PFSK-1 (cell line): ENCODE results near the gene ST7.

Experiments
- FOXP2 ChIP-seq: optimal IDR thresholded peaks from 2 replicates; pipeline ENCODE3; 2011; ENCODE audit warnings: borderline replicate concordance, control low read depth, inconsistent platforms; ENCODE audit not compliant: insufficient read depth; ENCODE audit errors: extremely low read length, extremely low read depth
- POLR2AphosphoS5 ChIP-seq: IDR thresholded peaks from 2 replicates; pipeline ENCODE4 v1.6.1; 2012; ENCODE audit warnings: low read depth, mild to moderate bottlenecking, control low read depth, low read length, moderate library complexity
- SIN3A ChIP-seq: IDR thresholded peaks from 2 replicates; pipeline ENCODE4 v1.6.1; 2012; ENCODE audit warnings: mild to moderate bottlenecking, low read length, moderate library complexity, borderline replicate concordance; ENCODE audit not compliant: insufficient read depth
- TAF1 ChIP-seq: IDR thresholded peaks from 2 replicates; pipeline ENCODE4 v1.6.1; 2012; ENCODE audit warnings: low read length, control low read depth, borderline replicate concordance; ENCODE audit not compliant: insufficient read depth
- TF ChIP-seq, protein P1 (sequence below), 2 experiments: IDR thresholded peaks; 2 replicates each; pipeline versions ENCODE4 v1.6.1 to v1.8.0; 2011 to 2012; ENCODE audit warnings: low read depth in 2 of 2, low read length in 2 of 2, control low read depth in 1 of 2, inconsistent platforms in 1 of 2, mild to moderate bottlenecking in 1 of 2, moderate library complexity in 1 of 2; ENCODE audit not compliant: insufficient read depth in 1 of 2

Gene ST7

DNA sequence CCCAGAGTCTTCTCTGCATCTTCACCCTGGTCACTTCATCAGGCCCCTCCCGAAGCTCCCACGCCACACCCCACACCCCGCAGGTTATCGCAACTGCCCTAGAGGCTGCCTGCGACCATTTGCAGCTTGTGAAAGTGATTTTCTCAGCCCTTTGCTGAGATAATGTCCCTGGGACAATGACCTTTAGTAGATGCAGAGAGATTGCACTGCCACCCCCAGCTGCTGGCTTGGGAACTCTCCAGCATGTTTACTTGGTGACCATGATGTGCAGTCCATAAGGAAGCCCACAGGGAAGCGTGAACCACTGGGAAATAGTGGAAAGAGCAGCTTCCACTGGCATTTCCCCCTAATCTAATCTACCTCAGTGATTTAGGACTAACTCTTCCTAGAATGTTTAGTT is 272.2 kb downstream of the ST7 start:
- TF ChIP-seq, protein P1, sequence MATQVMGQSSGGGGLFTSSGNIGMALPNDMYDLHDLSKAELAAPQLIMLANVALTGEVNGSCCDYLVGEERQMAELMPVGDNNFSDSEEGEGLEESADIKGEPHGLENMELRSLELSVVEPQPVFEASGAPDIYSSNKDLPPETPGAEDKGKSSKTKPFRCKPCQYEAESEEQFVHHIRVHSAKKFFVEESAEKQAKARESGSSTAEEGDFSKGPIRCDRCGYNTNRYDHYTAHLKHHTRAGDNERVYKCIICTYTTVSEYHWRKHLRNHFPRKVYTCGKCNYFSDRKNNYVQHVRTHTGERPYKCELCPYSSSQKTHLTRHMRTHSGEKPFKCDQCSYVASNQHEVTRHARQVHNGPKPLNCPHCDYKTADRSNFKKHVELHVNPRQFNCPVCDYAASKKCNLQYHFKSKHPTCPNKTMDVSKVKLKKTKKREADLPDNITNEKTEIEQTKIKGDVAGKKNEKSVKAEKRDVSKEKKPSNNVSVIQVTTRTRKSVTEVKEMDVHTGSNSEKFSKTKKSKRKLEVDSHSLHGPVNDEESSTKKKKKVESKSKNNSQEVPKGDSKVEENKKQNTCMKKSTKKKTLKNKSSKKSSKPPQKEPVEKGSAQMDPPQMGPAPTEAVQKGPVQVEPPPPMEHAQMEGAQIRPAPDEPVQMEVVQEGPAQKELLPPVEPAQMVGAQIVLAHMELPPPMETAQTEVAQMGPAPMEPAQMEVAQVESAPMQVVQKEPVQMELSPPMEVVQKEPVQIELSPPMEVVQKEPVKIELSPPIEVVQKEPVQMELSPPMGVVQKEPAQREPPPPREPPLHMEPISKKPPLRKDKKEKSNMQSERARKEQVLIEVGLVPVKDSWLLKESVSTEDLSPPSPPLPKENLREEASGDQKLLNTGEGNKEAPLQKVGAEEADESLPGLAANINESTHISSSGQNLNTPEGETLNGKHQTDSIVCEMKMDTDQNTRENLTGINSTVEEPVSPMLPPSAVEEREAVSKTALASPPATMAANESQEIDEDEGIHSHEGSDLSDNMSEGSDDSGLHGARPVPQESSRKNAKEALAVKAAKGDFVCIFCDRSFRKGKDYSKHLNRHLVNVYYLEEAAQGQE (IDR thresholded peaks at IDR 0.05; ENCODE audit: insufficient read depth in 1 of 2, low read depth in 2 of 2, low read length in 2 of 2) = no peak
- no peak for TF ChIP-seq FOXP2
- no peak for TF ChIP-seq TAF1
- TF ChIP-seq POLR2AphosphoS5 = no peak
- TF ChIP-seq SIN3A = no peak

DNA sequence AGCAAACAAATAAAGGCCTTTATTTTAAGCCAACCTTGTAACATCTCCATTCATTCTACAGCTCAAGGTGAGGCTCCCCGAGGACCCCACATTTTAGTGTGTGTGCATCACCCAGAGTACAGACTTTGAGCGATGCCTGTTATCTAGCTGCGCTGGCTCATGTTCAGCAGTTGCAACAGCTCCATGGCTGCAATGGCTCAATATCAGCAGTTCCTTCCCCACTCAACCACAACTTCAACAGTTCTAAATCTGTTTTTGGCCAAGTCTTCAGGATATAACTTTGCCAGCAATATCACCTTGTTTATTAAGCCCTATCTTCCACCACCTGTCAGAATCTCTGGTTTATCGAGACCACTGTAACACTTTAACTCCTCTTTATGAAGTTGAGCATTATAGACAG is 273.8 kb downstream of the ST7 start:
- TF ChIP-seq FOXP2 (no peak), POLR2AphosphoS5 (no peak), SIN3A (no peak), TAF1 (no peak)
- TF ChIP-seq, protein P1 (IDR thresholded peaks at IDR 0.05; ENCODE audit: insufficient read depth in 1 of 2, low read depth in 2 of 2, low read length in 2 of 2) = no peak

- no peak for TF ChIP-seq SIN3A
- TF ChIP-seq TAF1 = no peak
- no peak for TF ChIP-seq POLR2AphosphoS5
- no peak for TF ChIP-seq FOXP2
- TF ChIP-seq, protein P1 (IDR thresholded peaks at IDR 0.05; ENCODE audit: insufficient read depth in 1 of 2, low read depth in 2 of 2, low read length in 2 of 2) = no peak
Measured at GRCh38 chr7:117229350-117229749, 276.0 kb downstream of the ST7 start.

DNA sequence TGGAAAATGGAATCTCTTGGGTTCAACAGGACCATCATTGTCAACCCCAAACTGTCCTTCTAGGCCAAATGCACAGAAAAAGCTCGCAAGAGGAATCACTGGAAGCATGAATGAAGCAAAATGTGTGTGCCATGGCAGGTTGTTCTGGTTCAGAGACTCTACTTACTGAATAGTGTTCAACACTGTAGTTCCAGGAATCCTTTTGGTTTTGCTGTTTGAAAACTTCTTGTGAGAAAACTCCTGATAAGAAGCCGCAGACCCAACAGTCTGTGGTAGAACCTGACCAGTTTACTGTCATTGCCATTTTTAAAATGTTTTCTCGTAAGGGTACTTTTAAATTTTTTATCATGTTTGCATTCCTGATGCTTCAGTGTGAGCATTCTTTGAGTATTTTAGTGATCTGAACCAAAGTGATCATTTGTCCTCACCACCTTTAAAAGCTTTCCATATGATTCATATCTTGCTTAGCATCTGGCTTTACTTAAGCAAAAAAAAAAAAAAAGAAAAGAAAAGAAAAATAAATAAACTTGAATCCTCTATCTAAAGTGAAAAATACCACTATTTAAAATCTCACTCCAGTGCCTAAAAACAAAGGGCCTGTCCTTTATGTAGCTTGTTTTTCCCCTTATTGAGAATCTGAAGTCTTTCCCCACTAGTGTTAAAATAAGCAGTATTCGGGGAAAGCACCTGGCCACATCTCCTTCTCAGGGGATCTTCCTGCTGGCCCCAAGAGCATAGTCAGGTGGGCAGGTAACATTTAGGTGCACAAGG is 277.2 kb downstream of the ST7 start:
- TF ChIP-seq TAF1 (no peak), POLR2AphosphoS5 (no peak), FOXP2 (no peak), SIN3A (no peak)
- TF ChIP-seq, protein P1 (IDR thresholded peaks at IDR 0.05; ENCODE audit: insufficient read depth in 1 of 2, low read depth in 2 of 2, low read length in 2 of 2) = no peak
